ENCODE data around the gene RBM17.

The RBM17 gene

GRCh38 chr10:6086375-6087233 lies 2.2 kb upstream of the RBM17 start:
- no peak for TF ChIP-seq ZFX (IDR thresholded peaks at IDR 0.05)
- peak; percentile 95 for TF ChIP-seq CTCF (conservative IDR thresholded peaks at IDR 0.05)
- no peak overlapping the region for H3K27ac ChIP-seq

GRCh38 chr10:6089334-6090219 lies 743 bp downstream of the RBM17 start:
- TF ChIP-seq CTCF (conservative IDR thresholded peaks at IDR 0.05) (no peak), ZFX (IDR thresholded peaks at IDR 0.05) (no peak; the same call in none of the 2 replicates)
- peak overlapping the region; percentile 86 for H3K27ac ChIP-seq

GRCh38 chr10:6091630-6092029 lies 2.8 kb downstream of the RBM17 start:
- TF ChIP-seq CTCF (conservative IDR thresholded peaks at IDR 0.05) = no peak
- no peak for TF ChIP-seq ZFX (IDR thresholded peaks at IDR 0.05)
- H3K27ac ChIP-seq = no peak overlapping the region

GRCh38 chr10:6092731-6093130 lies 3.9 kb downstream of the RBM17 start:
- no peak for TF ChIP-seq CTCF (conservative IDR thresholded peaks at IDR 0.05)
- H3K27ac ChIP-seq = no peak overlapping the region

- H3K27ac ChIP-seq = no peak overlapping the region
Measured at GRCh38 chr10:6095810-6096570, 7.2 kb downstream of the RBM17 start.

GRCh38 chr10:6097063-6097462 lies 8.2 kb downstream of the RBM17 start:
- TF ChIP-seq ZFX (IDR thresholded peaks at IDR 0.05) = no peak
- TF ChIP-seq CTCF (conservative IDR thresholded peaks at IDR 0.05) = no peak
- no peak overlapping the region for H3K27ac ChIP-seq

More at GRCh38 chr10:6095810-6096570, 7.2 kb downstream of the RBM17 start:
- no peak for TF ChIP-seq ZFX (IDR thresholded peaks at IDR 0.05)
- no peak for TF ChIP-seq CTCF (conservative IDR thresholded peaks at IDR 0.05)

Data from C4-2B (cell line).